WTC11 (cell line): Measurements from ENCODE around the gene HKDC1. TPM values are rescaled to one million over a fixed set of nuclear protein-coding genes. Genes with fewer than 3 reads are reported as not detected.

Source experiments
- ATAC-seq: fragments of 200-7000 bp; cut with Tn5 transposase; 2 replicates; pipeline ENCODE4 v1.10.0; 2021; ENCODE audit warnings: mild to moderate bottlenecking, moderate library complexity
- CTCF ChIA-PET: fragments of 300-600 bp; sonication (Branson Sonifier 250); formaldehyde crosslinking; loops from one replicate; lab custom pipeline; 2021; ENCODE audit warnings: antibody characterized with exemption; lab: Charles Lee
- POLR2A ChIA-PET: fragments of 350-600 bp; sonication (Branson Sonifier 250); formaldehyde crosslinking; loops from one replicate; lab custom pipeline; 2021; ENCODE audit warnings: antibody characterized with exemption; lab: Charles Lee
- DNase-seq: peaks from one replicate; pipeline ENCODE4 v3.0.0; 2021; ENCODE audit warnings: low spot score
- H3K27ac Mint-ChIP-seq: 2 replicates; pipeline ENCODE4 v1.8.0; 2021; ENCODE audit warnings: mixed read lengths
- H3K27me3 Mint-ChIP-seq: 2 replicates; pipeline ENCODE4 v1.8.0; 2021; ENCODE audit warnings: low read depth, mild to moderate bottlenecking, moderate library complexity, mixed read lengths
- H3K36me3 Mint-ChIP-seq: 2 replicates; pipeline ENCODE4 v1.8.0; 2021; ENCODE audit warnings: mixed read lengths
- H3K4me1 Mint-ChIP-seq: 2 replicates; pipeline ENCODE4 v1.8.0; 2022; ENCODE audit warnings: mixed read lengths
- H3K4me3 Mint-ChIP-seq: 2 replicates; pipeline ENCODE4 v1.8.0; 2021; ENCODE audit warnings: mild to moderate bottlenecking, moderate library complexity, mixed read lengths
- H3K9me3 Mint-ChIP-seq: 2 replicates; pipeline ENCODE4 v1.8.0; 2021; ENCODE audit warnings: mixed read lengths
- EMX1 ChIP-seq: fragments of 250-450 bp; sonication (Bioruptor Pico); IDR thresholded peaks from 2 replicates; pipeline ENCODE4 v1.8.0; 2021; ENCODE audit warnings: mild to moderate bottlenecking
- FOXK1 ChIP-seq: sonication (generic); formaldehyde crosslinking; IDR thresholded peaks from 2 replicates; pipeline ENCODE4 v1.8.0; 2022; ENCODE audit warnings: mild to moderate bottlenecking, moderate library complexity, missing genetic modification reagents
- FOXP1 ChIP-seq: sonication (generic); formaldehyde crosslinking; IDR thresholded peaks from 2 replicates; pipeline ENCODE4 v1.8.0; 2022; ENCODE audit warnings: missing genetic modification reagents, mild to moderate bottlenecking, moderate library complexity, borderline replicate concordance
- GTF2I ChIP-seq: fragments of 250-450 bp; sonication (Bioruptor Pico); conservative IDR thresholded peaks from 2 replicates; pipeline ENCODE4 v1.4.0; 2021; ENCODE audit warnings: mild to moderate bottlenecking
- KAT7 ChIP-seq: sonication (generic); formaldehyde crosslinking; IDR thresholded peaks from 2 replicates; pipeline ENCODE4 v1.8.1; 2023; ENCODE audit warnings: missing genetic modification reagents, mild to moderate bottlenecking, borderline replicate concordance
- MYBL2 ChIP-seq: sonication (generic); formaldehyde crosslinking; IDR thresholded peaks from 2 replicates; pipeline ENCODE4 v1.8.1; 2023; ENCODE audit warnings: mild to moderate bottlenecking, moderate library complexity, missing genetic modification reagents
- NR1H2 ChIP-seq: sonication (generic); formaldehyde crosslinking; IDR thresholded peaks from 2 replicates; pipeline ENCODE4 v1.9.0; 2021; ENCODE audit warnings: mild to moderate bottlenecking, moderate library complexity, missing genetic modification reagents
- RELA ChIP-seq: sonication (generic); formaldehyde crosslinking; IDR thresholded peaks from 2 replicates; pipeline ENCODE4 v1.8.1; 2022; ENCODE audit warnings: missing genetic modification reagents, mild to moderate bottlenecking, borderline replicate concordance
- SMAD4 ChIP-seq: sonication (generic); formaldehyde crosslinking; IDR thresholded peaks from 2 replicates; pipeline ENCODE4 v1.8.0; 2022; ENCODE audit warnings: mild to moderate bottlenecking, missing genetic modification reagents
- TCF7 ChIP-seq: sonication (generic); formaldehyde crosslinking; IDR thresholded peaks from 2 replicates; pipeline ENCODE4 v1.8.0; 2022; ENCODE audit warnings: mild to moderate bottlenecking, low read depth, missing genetic modification reagents, moderate library complexity
- TEAD1 ChIP-seq: sonication (generic); formaldehyde crosslinking; IDR thresholded peaks from 2 replicates; pipeline ENCODE4 v1.8.0; 2022; ENCODE audit warnings: mild to moderate bottlenecking, missing genetic modification reagents
- TP53 ChIP-seq: sonication (generic); formaldehyde crosslinking; IDR thresholded peaks from 2 replicates; pipeline ENCODE4 v1.8.1; 2023; ENCODE audit warnings: mild to moderate bottlenecking, missing genetic modification reagents
- ZNF232 ChIP-seq: sonication (generic); formaldehyde crosslinking; IDR thresholded peaks from 2 replicates; pipeline ENCODE4 v1.8.0; 2022; ENCODE audit warnings: mild to moderate bottlenecking, missing genetic modification reagents
- ZNF396 ChIP-seq: fragments of 250-450 bp; sonication (Bioruptor Pico); IDR thresholded peaks from 2 replicates; pipeline ENCODE4 v1.8.0; 2021; ENCODE audit warnings: mild to moderate bottlenecking, moderate library complexity, borderline replicate concordance
- ZNF671 ChIP-seq: fragments of 250-450 bp; sonication (Bioruptor Pico); IDR thresholded peaks from 2 replicates; pipeline ENCODE4 v1.8.0; 2021; ENCODE audit warnings: mild to moderate bottlenecking
- total RNA-seq: library from RNA; stranded (reverse); gene quantifications from 3 replicates; pipeline ENCODE4 v1.2.3, GENCODE V29; 2021
- TF ChIP-seq, protein P1 (sequence below): fragments of 200-600 bp; IDR thresholded peaks from 2 replicates; pipeline ENCODE4 v1.8.0; 2022; ENCODE audit warnings: antibody characterized with exemption
- TF ChIP-seq, protein P2 (sequence below): fragments of 250-450 bp; sonication (Bioruptor Pico); IDR thresholded peaks from 2 replicates; pipeline ENCODE4 v1.9.0; 2021; ENCODE audit warnings: mild to moderate bottlenecking, borderline replicate concordance
- TF ChIP-seq, protein P3 (sequence below): sonication (generic); formaldehyde crosslinking; IDR thresholded peaks from 2 replicates; pipeline ENCODE4 v1.8.1; 2023; ENCODE audit warnings: mild to moderate bottlenecking, missing genetic modification reagents, borderline replicate concordance
- TF ChIP-seq, protein P4 (sequence below): sonication (generic); formaldehyde crosslinking; IDR thresholded peaks from 2 replicates; pipeline ENCODE4 v1.8.1; 2023; ENCODE audit warnings: mild to moderate bottlenecking, moderate library complexity, missing genetic modification reagents
- TF ChIP-seq, protein P5 (sequence below): sonication (generic); formaldehyde crosslinking; IDR thresholded peaks from 2 replicates; pipeline ENCODE4 v1.8.1; 2023; ENCODE audit warnings: mild to moderate bottlenecking, missing genetic modification reagents, moderate library complexity
- TF ChIP-seq, protein P6 (sequence below): sonication (generic); formaldehyde crosslinking; IDR thresholded peaks from 2 replicates; pipeline ENCODE4 v1.8.1; 2022; ENCODE audit warnings: mild to moderate bottlenecking, missing genetic modification reagents, moderate library complexity, borderline replicate concordance

Gene HKDC1
- total RNA-seq, 1 experiment from 2014 or later: 0.09 TPM

DNA sequence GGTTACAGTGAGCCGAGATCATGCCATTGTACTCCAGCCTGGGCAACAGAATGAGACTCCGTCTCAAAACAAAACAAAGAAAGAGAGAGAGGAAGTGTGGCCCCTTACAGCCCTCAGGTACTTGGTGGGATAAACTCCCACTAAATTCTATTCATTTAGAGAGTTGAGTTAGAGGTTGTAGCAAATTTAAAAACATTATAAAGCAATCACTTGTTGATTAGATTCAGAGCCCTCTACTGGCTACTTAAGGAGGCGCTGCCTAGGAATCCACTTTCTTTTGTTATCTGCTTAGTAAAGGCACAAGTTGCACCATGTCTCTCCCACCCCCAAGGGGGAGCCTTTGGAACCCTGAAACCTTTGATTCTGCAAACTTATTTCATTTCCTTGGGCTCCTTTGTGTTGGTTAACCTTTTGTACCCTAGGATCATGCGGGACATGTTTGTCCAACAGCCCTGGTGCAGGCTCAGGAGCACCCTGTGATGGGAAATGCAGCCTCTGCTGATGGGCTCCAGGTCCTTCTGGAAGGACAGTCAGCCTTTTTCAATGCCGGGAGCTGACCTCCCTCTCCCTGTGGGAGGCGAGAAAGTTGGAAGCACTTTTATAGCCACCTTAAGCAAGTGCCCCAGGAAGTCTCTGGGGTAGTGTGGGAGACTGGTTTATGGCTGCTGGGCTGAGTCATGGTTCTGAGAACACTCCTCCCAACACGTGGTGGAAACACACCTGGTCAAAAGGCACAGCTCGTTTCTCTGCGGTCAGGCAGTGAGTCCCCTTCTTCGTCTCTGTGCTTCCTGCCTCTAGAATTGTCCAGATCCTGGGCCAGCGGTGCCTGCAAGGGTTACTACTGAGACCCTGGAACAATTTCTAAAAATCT, 2.3 kb downstream of the HKDC1 start (continued):
- no peak for TF ChIP-seq SMAD4
- TF ChIP-seq, protein P1, sequence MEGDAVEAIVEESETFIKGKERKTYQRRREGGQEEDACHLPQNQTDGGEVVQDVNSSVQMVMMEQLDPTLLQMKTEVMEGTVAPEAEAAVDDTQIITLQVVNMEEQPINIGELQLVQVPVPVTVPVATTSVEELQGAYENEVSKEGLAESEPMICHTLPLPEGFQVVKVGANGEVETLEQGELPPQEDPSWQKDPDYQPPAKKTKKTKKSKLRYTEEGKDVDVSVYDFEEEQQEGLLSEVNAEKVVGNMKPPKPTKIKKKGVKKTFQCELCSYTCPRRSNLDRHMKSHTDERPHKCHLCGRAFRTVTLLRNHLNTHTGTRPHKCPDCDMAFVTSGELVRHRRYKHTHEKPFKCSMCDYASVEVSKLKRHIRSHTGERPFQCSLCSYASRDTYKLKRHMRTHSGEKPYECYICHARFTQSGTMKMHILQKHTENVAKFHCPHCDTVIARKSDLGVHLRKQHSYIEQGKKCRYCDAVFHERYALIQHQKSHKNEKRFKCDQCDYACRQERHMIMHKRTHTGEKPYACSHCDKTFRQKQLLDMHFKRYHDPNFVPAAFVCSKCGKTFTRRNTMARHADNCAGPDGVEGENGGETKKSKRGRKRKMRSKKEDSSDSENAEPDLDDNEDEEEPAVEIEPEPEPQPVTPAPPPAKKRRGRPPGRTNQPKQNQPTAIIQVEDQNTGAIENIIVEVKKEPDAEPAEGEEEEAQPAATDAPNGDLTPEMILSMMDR: 0 out of 2 replicates have a peak, but pooled peaks have one; percentile 4
- TF ChIP-seq TP53 (CRISPR knock-in tag): no peak
- no peak for TF ChIP-seq RELA (CRISPR knock-in tag)
- 0 out of 2 replicates have a peak, but pooled peaks have one; percentile 18 for TF ChIP-seq EMX1
- TF ChIP-seq TEAD1 (CRISPR knock-in tag): no peak

DNA sequence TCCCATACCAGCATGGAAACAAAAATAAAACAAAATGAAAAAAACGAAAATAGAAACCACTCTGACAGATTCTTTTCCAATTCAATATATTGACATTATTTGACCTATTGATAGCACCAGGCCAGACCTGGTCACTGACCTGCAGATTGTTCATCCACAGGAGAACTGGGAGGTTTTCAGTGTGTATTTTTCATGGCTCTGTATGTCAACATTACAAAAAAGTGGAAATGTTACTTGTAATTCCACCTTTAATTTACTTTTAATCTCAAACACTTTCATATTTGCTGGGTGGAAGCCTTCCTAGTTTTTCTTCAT, 2.9 kb downstream of the HKDC1 start:
- no peak overlapping the region for H3K4me3 Mint-ChIP-seq
- H3K9me3 Mint-ChIP-seq: no peaks in the 10 kb centered on the region
- POLR2A ChIA-PET: no interaction called here
- CTCF ChIA-PET: interaction anchor here (0.6 to 1.1 kb wide), 14 partner anchors 8 to 396 kb away, joined by 3 to 7 read pairs (median 4); partner anchors contain the start of gene STOX1
- no peaks in the 10 kb centered on the region for H3K27me3 Mint-ChIP-seq
- TF ChIP-seq ZNF396 (CRISPR knock-in tag): no peak
- TF ChIP-seq, protein P2, sequence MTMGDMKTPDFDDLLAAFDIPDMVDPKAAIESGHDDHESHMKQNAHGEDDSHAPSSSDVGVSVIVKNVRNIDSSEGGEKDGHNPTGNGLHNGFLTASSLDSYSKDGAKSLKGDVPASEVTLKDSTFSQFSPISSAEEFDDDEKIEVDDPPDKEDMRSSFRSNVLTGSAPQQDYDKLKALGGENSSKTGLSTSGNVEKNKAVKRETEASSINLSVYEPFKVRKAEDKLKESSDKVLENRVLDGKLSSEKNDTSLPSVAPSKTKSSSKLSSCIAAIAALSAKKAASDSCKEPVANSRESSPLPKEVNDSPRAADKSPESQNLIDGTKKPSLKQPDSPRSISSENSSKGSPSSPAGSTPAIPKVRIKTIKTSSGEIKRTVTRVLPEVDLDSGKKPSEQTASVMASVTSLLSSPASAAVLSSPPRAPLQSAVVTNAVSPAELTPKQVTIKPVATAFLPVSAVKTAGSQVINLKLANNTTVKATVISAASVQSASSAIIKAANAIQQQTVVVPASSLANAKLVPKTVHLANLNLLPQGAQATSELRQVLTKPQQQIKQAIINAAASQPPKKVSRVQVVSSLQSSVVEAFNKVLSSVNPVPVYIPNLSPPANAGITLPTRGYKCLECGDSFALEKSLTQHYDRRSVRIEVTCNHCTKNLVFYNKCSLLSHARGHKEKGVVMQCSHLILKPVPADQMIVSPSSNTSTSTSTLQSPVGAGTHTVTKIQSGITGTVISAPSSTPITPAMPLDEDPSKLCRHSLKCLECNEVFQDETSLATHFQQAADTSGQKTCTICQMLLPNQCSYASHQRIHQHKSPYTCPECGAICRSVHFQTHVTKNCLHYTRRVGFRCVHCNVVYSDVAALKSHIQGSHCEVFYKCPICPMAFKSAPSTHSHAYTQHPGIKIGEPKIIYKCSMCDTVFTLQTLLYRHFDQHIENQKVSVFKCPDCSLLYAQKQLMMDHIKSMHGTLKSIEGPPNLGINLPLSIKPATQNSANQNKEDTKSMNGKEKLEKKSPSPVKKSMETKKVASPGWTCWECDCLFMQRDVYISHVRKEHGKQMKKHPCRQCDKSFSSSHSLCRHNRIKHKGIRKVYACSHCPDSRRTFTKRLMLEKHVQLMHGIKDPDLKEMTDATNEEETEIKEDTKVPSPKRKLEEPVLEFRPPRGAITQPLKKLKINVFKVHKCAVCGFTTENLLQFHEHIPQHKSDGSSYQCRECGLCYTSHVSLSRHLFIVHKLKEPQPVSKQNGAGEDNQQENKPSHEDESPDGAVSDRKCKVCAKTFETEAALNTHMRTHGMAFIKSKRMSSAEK (CRISPR knock-in tag): no peak
- TF ChIP-seq, protein P3, sequence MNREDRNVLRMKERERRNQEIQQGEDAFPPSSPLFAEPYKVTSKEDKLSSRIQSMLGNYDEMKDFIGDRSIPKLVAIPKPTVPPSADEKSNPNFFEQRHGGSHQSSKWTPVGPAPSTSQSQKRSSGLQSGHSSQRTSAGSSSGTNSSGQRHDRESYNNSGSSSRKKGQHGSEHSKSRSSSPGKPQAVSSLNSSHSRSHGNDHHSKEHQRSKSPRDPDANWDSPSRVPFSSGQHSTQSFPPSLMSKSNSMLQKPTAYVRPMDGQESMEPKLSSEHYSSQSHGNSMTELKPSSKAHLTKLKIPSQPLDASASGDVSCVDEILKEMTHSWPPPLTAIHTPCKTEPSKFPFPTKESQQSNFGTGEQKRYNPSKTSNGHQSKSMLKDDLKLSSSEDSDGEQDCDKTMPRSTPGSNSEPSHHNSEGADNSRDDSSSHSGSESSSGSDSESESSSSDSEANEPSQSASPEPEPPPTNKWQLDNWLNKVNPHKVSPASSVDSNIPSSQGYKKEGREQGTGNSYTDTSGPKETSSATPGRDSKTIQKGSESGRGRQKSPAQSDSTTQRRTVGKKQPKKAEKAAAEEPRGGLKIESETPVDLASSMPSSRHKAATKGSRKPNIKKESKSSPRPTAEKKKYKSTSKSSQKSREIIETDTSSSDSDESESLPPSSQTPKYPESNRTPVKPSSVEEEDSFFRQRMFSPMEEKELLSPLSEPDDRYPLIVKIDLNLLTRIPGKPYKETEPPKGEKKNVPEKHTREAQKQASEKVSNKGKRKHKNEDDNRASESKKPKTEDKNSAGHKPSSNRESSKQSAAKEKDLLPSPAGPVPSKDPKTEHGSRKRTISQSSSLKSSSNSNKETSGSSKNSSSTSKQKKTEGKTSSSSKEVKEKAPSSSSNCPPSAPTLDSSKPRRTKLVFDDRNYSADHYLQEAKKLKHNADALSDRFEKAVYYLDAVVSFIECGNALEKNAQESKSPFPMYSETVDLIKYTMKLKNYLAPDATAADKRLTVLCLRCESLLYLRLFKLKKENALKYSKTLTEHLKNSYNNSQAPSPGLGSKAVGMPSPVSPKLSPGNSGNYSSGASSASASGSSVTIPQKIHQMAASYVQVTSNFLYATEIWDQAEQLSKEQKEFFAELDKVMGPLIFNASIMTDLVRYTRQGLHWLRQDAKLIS (CRISPR knock-in tag): no peak
- no peak for TF ChIP-seq TCF7 (CRISPR knock-in tag)
- no peak for TF ChIP-seq KAT7 (CRISPR knock-in tag)
- TF ChIP-seq, protein P4, sequence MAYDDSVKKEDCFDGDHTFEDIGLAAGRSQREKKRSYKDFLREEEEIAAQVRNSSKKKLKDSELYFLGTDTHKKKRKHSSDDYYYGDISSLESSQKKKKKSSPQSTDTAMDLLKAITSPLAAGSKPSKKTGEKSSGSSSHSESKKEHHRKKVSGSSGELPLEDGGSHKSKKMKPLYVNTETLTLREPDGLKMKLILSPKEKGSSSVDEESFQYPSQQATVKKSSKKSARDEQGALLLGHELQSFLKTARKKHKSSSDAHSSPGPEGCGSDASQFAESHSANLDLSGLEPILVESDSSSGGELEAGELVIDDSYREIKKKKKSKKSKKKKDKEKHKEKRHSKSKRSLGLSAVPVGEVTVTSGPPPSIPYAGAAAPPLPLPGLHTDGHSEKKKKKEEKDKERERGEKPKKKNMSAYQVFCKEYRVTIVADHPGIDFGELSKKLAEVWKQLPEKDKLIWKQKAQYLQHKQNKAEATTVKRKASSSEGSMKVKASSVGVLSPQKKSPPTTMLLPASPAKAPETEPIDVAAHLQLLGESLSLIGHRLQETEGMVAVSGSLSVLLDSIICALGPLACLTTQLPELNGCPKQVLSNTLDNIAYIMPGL (CRISPR knock-in tag): no peak
- TF ChIP-seq MYBL2 (CRISPR knock-in tag): no peak
- TF ChIP-seq GTF2I (CRISPR knock-in tag): no peak
- TF ChIP-seq FOXK1 (CRISPR knock-in tag): no peak
- TF ChIP-seq NR1H2 (CRISPR knock-in tag): no peak
- TF ChIP-seq, protein P5, sequence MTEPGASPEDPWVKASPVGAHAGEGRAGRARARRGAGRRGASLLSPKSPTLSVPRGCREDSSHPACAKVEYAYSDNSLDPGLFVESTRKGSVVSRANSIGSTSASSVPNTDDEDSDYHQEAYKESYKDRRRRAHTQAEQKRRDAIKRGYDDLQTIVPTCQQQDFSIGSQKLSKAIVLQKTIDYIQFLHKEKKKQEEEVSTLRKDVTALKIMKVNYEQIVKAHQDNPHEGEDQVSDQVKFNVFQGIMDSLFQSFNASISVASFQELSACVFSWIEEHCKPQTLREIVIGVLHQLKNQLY: no peak
- TF ChIP-seq FOXP1 (CRISPR knock-in tag): no peak
- TF ChIP-seq ZNF232 (CRISPR knock-in tag): no peak
- TF ChIP-seq, protein P6, sequence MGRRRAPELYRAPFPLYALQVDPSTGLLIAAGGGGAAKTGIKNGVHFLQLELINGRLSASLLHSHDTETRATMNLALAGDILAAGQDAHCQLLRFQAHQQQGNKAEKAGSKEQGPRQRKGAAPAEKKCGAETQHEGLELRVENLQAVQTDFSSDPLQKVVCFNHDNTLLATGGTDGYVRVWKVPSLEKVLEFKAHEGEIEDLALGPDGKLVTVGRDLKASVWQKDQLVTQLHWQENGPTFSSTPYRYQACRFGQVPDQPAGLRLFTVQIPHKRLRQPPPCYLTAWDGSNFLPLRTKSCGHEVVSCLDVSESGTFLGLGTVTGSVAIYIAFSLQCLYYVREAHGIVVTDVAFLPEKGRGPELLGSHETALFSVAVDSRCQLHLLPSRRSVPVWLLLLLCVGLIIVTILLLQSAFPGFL (CRISPR knock-in tag): no peak
- TF ChIP-seq ZNF671 (CRISPR knock-in tag): no peak
- no peak for TF ChIP-seq SMAD4
- ATAC-seq (no peak), DNase-seq (no peak)
- H3K36me3 Mint-ChIP-seq: no peaks in the 10 kb centered on the region
- peaks cover 16% of the 10 kb centered on the region for H3K4me1 Mint-ChIP-seq
- H3K27ac Mint-ChIP-seq: no peak overlapping the region
